ENCODE measurements around the gene HS3ST1.

Gene HS3ST1

GRCh38 chr4:11435557-11435956, 6.9 kb upstream of the HS3ST1 start:
- in situ Hi-C loops (cut with HindIII; ENCODE audit: low sequenced_read_pairs): no loop called here

- in situ Hi-C loops (cut with HindIII; ENCODE audit: low sequenced_read_pairs): no loop called here
Measured at GRCh38 chr4:11431111-11431510, 2.4 kb upstream of the HS3ST1 start.

- in situ Hi-C loops (cut with HindIII; ENCODE audit: low sequenced_read_pairs): no loop called here
Measured at GRCh38 chr4:11430536-11430935, 1.8 kb upstream of the HS3ST1 start.

DNA sequence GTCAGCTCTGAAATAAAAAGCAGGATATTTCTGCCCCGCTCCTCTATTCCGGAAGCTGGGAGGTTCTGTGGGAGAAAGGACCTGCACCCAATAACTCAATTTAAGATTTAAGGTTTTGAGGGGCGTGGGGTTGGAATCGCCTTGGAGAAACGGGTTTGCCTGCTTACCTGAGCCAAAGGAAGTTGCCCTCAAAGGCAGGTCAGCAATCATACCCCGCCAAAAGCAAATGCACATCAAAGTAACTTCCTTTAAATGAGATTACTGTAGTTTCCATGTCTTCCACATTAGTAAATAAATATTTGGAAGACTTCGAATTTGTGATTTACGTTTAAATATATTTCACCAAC, 978 bp upstream of the HS3ST1 start:
- in situ Hi-C loops (cut with HindIII; ENCODE audit: low sequenced_read_pairs): no loop called here

GRCh38 chr4:11428899-11429698, 405 bp upstream of the HS3ST1 start:
- in situ Hi-C loops (cut with HindIII; ENCODE audit: low sequenced_read_pairs): no loop called here

- in situ Hi-C loops (cut with HindIII; ENCODE audit: low sequenced_read_pairs): no loop called here
Measured at GRCh38 chr4:11427121-11427996, 1.3 kb downstream of the HS3ST1 start.

GRCh38 chr4:11426731-11427120, 2.0 kb downstream of the HS3ST1 start:
- in situ Hi-C loops (cut with HindIII; ENCODE audit: low sequenced_read_pairs): no loop called here

DNA sequence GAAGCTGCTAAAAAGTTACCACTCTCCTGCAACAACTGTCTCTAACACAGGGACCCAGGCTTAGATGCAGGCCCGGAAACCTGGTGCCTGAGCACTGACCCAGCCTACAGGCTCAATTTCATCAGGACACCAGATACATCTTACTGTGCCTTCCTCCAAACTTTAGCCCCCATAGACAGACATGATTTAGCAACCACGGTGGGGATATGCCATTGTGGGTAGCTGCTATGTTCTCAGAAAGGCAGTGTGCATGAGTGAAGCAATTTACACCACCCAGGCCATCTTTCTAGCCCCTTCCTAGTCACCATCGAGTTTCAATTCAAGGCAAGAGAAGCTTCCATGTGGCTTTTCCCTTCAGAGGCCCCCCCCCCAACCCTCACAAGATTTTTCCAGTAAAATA, 2.7 kb downstream of the HS3ST1 start:
- in situ Hi-C loops (cut with HindIII; ENCODE audit: low sequenced_read_pairs): no loop called here

GRCh38 chr4:11424856-11425255, 3.8 kb downstream of the HS3ST1 start:
- in situ Hi-C loops (cut with HindIII; ENCODE audit: low sequenced_read_pairs): loop anchor here (25.0 kb wide), 1 partner anchor 1263 kb away; no protein-coding TSS in a partner anchor

DNA sequence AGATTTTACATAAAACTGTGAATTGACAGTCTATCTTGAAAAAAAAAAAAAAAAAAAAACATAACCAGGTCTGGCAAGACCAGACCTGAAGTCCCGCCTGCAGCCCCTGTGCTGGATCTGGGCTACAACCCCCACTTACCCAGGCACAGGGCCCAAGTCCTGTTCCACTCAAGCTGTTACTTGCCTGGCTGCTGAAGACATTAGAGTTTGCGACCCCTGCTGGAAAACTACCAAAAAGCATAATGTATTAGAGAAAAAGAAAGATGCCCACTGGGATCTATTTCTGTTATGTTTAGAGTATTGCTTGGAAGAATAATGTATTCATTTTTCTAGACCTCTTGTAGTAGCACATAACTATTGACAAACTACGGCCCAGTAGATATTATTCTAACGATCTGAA, 4.7 kb downstream of the HS3ST1 start:
- in situ Hi-C loops (cut with HindIII; ENCODE audit: low sequenced_read_pairs): loop anchor here (25.0 kb wide), 1 partner anchor 1262 kb away; no protein-coding TSS in a partner anchor

DNA sequence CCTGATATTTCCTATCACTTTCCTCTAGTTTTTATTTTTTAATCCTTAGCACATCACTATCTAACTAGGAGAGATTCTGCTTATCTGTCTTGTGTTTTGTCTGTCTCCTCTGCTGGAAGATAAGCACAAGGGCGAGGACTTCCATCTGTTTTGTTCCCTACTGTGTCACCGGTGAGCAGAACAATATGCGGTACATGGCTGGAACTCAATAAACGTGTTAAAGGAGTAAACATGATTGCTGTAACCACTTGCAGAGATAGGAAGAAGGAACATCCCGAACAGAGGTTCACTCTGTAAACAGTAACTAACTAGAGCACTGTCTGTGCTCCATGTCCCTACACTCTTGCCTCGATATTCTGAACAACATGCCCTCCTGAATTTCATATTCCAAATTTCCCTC, 5.2 kb downstream of the HS3ST1 start:
- in situ Hi-C loops (cut with HindIII; ENCODE audit: low sequenced_read_pairs): loop anchor here (25.0 kb wide), 1 partner anchor 1261 kb away; no protein-coding TSS in a partner anchor

DNA sequence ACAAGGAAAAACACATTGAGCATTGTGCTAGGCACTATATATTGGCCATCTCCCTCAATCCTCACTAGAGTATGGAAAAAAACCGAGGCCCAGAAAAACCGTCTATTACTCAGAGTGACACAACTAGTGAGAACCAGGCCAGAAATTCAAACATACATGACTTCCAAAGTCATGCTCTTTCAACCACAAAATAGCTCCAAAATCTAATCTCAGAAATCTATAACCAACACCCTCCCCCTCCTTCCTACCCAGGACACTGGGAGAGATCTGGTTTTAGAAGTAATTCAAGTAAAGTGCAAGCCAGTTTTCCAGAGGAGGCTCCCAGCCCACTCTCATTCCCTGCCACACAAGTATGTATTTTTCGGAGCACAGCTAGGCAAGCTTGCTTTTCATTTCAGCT, 7.6 kb downstream of the HS3ST1 start:
- in situ Hi-C loops (cut with HindIII; ENCODE audit: low sequenced_read_pairs): loop anchor here (25.0 kb wide), 1 partner anchor 1259 kb away; no protein-coding TSS in a partner anchor

DNA sequence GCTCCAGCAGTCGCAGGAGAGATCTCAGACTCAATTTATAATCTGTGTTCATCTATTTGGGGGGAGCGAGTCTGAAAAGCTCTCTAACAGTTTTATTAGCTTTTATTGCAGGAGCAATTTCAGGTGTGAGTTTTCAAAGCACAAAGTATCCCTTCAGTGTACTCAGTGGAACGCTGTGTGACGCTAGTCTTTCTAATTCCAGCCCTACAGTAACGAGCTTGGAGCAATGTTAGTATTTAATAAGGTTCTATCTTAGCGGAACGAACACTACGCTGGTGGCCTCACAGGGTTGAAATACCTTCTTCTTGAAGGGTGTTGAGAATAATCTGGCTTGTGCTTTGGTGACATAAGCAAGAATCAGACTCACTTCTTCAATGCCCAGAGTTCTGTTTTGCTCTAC, 8.4 kb downstream of the HS3ST1 start:
- in situ Hi-C loops (cut with HindIII; ENCODE audit: low sequenced_read_pairs): loop anchor here (25.0 kb wide), 1 partner anchor 1258 kb away; no protein-coding TSS in a partner anchor

DNA sequence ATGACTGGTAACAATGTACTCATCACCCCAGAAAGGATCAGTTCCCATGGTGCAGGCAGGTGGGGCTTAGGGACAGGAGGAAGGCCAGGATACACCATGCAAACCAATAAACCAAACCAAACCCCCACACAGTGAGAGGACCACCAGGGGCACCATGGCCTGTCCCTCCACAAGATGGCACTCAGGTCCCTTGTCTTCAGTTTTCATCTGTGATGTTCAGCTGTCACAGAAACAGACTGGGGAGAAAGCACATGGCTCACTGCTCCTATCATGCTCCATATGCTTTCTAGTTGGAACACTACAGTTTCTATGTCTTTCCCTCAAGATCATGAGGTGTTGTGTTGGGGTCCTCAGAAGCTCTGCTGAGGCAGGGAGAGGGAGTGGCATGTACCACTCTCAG, 10.1 kb downstream of the HS3ST1 start:
- in situ Hi-C loops (cut with HindIII; ENCODE audit: low sequenced_read_pairs): loop anchor here (25.0 kb wide), 1 partner anchor 1256 kb away; no protein-coding TSS in a partner anchor

- in situ Hi-C loops (cut with HindIII; ENCODE audit: low sequenced_read_pairs): loop anchor here (25.0 kb wide), 1 partner anchor 1254 kb away; no protein-coding TSS in a partner anchor
Measured at GRCh38 chr4:11416767-11417113, 12.0 kb downstream of the HS3ST1 start.

DNA sequence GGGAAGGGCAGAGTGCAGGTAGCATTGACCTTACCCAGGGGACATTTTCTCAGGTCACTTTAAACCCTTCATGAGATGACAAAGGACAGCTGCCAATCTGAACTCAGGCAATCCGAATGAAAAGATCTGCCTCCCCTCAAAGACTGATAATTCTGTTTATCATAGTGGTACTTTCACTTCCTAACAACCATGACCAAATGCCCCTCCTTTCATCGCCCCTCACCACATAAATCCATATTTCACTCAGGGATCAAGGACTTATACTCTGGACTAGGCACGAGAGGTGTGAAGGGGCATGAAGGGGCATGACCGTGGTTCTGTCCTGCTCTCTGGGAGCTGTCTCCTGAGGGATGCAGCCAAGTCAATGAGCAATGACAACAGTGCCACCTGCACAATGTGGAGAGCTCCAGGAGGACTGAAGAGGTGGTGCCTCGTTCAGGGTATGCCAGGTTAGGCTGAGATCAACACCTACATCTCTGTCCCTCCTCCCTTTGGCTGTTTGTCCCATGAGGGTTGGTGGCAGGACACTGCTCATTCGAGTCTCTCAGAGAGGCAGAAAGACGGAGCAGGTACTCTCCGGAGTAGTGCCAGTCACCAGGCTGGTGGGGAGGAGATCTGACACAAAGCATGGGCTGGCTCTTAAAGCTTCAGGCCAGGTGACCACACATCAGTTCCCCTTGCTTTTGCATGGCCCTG, 12.5 kb downstream of the HS3ST1 start:
- in situ Hi-C loops (cut with HindIII; ENCODE audit: low sequenced_read_pairs): loop anchor here (25.0 kb wide), 1 partner anchor 1254 kb away; no protein-coding TSS in a partner anchor

DNA sequence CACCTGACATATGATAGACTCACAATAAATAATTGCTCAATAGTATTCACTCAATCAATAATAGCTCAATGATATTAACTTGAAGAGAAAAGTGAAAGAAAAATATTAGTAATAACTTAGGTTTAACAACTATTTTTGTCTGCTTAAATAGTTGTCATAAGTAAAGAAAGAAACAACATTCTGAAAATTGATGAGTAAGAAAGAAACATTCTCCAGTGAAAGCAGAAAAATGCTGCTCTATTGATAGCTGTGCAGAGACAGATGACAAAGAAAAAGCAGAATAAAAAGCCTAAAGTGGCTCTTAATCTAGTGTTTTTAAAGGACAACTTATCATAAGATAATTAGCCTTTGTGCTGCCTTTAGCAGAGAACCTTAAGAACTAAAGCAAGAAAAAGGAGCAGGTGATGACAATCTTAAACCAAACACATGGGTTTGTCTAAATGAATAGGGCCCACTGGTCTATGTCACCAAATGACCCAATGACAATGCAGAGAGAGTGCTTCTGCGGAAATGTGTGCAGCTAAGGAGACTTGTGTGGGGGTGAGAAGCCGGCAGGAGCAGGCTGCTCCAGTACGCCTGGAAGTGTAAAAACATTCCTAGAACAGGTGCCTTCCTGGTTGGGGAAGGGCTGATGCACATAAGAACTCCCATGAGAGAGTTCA, 13.2 kb downstream of the HS3ST1 start:
- in situ Hi-C loops (cut with HindIII; ENCODE audit: low sequenced_read_pairs): loop anchor here (25.0 kb wide), 1 partner anchor 1253 kb away; no protein-coding TSS in a partner anchor

DNA sequence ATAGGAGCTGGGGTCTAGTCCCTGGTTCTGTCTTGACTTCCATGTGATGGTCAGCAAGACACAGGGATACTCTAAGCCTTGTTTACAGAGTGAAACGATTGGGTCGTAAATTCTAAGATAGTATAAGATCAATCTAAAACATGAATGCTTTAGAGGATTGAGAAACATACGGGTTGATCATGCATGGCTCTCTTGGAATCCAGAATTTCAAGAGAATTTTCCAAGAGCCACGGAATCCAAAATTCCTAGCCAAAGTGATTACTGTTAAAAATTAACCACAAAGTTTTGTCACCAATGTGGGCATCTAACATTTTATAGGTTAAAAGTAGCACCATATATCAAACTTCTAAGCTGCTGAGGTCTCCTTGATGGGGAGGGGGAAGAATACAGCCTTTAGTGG, 16.5 kb downstream of the HS3ST1 start:
- in situ Hi-C loops (cut with HindIII; ENCODE audit: low sequenced_read_pairs): loop anchor here (25.0 kb wide), 1 partner anchor 1250 kb away; no protein-coding TSS in a partner anchor

GRCh38 chr4:11409632-11410031, 19.1 kb downstream of the HS3ST1 start:
- in situ Hi-C loops (cut with HindIII; ENCODE audit: low sequenced_read_pairs): loop anchor here (25.0 kb wide), 1 partner anchor 1247 kb away; no protein-coding TSS in a partner anchor
